GM12874 (cell line): ENCODE results near the gene RSAD1.

Experiments
- CTCF ChIP-seq: IDR thresholded peaks from 2 replicates; pipeline ENCODE4 v1.5.1; 2011; ENCODE audit warnings: low read depth, mild to moderate bottlenecking, control low read depth, low read length, moderate library complexity; ENCODE audit not compliant: insufficient read depth

The RSAD1 gene

GRCh38 chr17:50483266-50483665, 4.6 kb downstream of the RSAD1 start:
- TF ChIP-seq CTCF, result no peak

- no peak for TF ChIP-seq CTCF
Measured at GRCh38 chr17:50484386-50485155, 5.9 kb downstream of the RSAD1 start.

GRCh38 chr17:50487213-50488096, 8.8 kb downstream of the RSAD1 start:
- TF ChIP-seq CTCF, result no peak

- TF ChIP-seq CTCF, result no peak
Measured at GRCh38 chr17:50488880-50489279, 10.2 kb downstream of the RSAD1 start.

- TF ChIP-seq CTCF, result no peak
Measured at GRCh38 chr17:50491505-50491904, 12.8 kb downstream of the RSAD1 start.

GRCh38 chr17:50492214-50492613, 13.6 kb downstream of the RSAD1 start:
- no peak for TF ChIP-seq CTCF

GRCh38 chr17:50493744-50494143, 15.1 kb downstream of the RSAD1 start:
- no peak for TF ChIP-seq CTCF
